Middle frontal gyrus (tissue), 1 donor: ENCODE data around the gene CSMD2.

Experiments used
- DNase-seq: peaks from one replicate; pipeline ENCODE4 v3.0.0-alpha.2; 2015; ENCODE audit warnings: low spot score; ENCODE audit errors: extremely low spot score

The CSMD2 gene

GRCh38 chr1:33616780-33617179 is 548.2 kb downstream of the CSMD2 start:
- no peak for DNase-seq

- no peak for DNase-seq
Measured at GRCh38 chr1:33615546-33615945, 549.5 kb downstream of the CSMD2 start.

GRCh38 chr1:33610864-33611455 is 554.1 kb downstream of the CSMD2 start:
- no peak for DNase-seq

GRCh38 chr1:33610391-33610790 is 554.6 kb downstream of the CSMD2 start:
- no peak for DNase-seq

GRCh38 chr1:33609739-33610138 is 555.3 kb downstream of the CSMD2 start:
- DNase-seq: no peak

GRCh38 chr1:33608825-33609400 is 556.1 kb downstream of the CSMD2 start:
- no peak for DNase-seq

- no peak for DNase-seq
Measured at GRCh38 chr1:33607444-33608005, 557.5 kb downstream of the CSMD2 start.

GRCh38 chr1:33606272-33606671 is 558.8 kb downstream of the CSMD2 start:
- DNase-seq: no peak

- DNase-seq: no peak
Measured at GRCh38 chr1:33602271-33602670, 562.8 kb downstream of the CSMD2 start.

GRCh38 chr1:33601751-33602150 is 563.3 kb downstream of the CSMD2 start:
- no peak for DNase-seq

- DNase-seq: no peak
Measured at GRCh38 chr1:33599516-33600115, 565.4 kb downstream of the CSMD2 start.

GRCh38 chr1:33588726-33589125 is 576.3 kb downstream of the CSMD2 start:
- DNase-seq: no peak

GRCh38 chr1:33586795-33587194 is 578.2 kb downstream of the CSMD2 start:
- no peak for DNase-seq

GRCh38 chr1:33586106-33586505 is 578.9 kb downstream of the CSMD2 start:
- no peak for DNase-seq

- DNase-seq: no peak
Measured at GRCh38 chr1:33583567-33583966, 581.5 kb downstream of the CSMD2 start.

- DNase-seq: no peak
Measured at GRCh38 chr1:33578557-33579448, 586.2 kb downstream of the CSMD2 start.

- DNase-seq: no peak
Measured at GRCh38 chr1:33577663-33578062, 587.4 kb downstream of the CSMD2 start.

- DNase-seq: no peak
Measured at GRCh38 chr1:33576821-33577599, 588.0 kb downstream of the CSMD2 start.

- no peak for DNase-seq
Measured at GRCh38 chr1:33575324-33575879, 589.6 kb downstream of the CSMD2 start.

- no peak for DNase-seq
Measured at GRCh38 chr1:33573661-33574060, 591.4 kb downstream of the CSMD2 start.

- DNase-seq: no peak
Measured at GRCh38 chr1:33572387-33572786, 592.6 kb downstream of the CSMD2 start.
